ENCODE data around the gene RCAN2.

RCAN2 gene

GRCh38 chr6:46528961-46529750 is 37.9 kb upstream of the RCAN2 start:
- no peak for TF ChIP-seq FOXP2 (optimal IDR thresholded peaks at IDR 0.05; ENCODE audit: borderline replicate concordance, extremely low read depth, extremely low read length, insufficient read depth)
- TF ChIP-seq REST (IDR thresholded peaks at IDR 0.05; ENCODE audit: insufficient read depth in 1 of 2, low read depth in 2 of 2, low read length in 2 of 2) = no peak
- no peak for TF ChIP-seq TAF1 (IDR thresholded peaks at IDR 0.05; ENCODE audit: borderline replicate concordance, insufficient read depth, low read length)
- no peak for TF ChIP-seq SIN3A (IDR thresholded peaks at IDR 0.05; ENCODE audit: borderline replicate concordance, insufficient read depth, low read length)

- TF ChIP-seq TAF1 (IDR thresholded peaks at IDR 0.05; ENCODE audit: borderline replicate concordance, insufficient read depth, low read length) (no peak), FOXP2 (optimal IDR thresholded peaks at IDR 0.05; ENCODE audit: borderline replicate concordance, extremely low read depth, extremely low read length, insufficient read depth) (no peak), SIN3A (IDR thresholded peaks at IDR 0.05; ENCODE audit: borderline replicate concordance, insufficient read depth, low read length) (no peak), POLR2AphosphoS5 (IDR thresholded peaks at IDR 0.05; ENCODE audit: low read depth, low read length) (no peak), REST (IDR thresholded peaks at IDR 0.05; ENCODE audit: insufficient read depth in 1 of 2, low read depth in 2 of 2, low read length in 2 of 2) (no peak)
Measured at GRCh38 chr6:46526607-46527006, 35.4 kb upstream of the RCAN2 start.

- no peak for TF ChIP-seq FOXP2 (optimal IDR thresholded peaks at IDR 0.05; ENCODE audit: borderline replicate concordance, extremely low read depth, extremely low read length, insufficient read depth)
- TF ChIP-seq POLR2AphosphoS5 (IDR thresholded peaks at IDR 0.05; ENCODE audit: low read depth, low read length) = no peak
- no peak for TF ChIP-seq SIN3A (IDR thresholded peaks at IDR 0.05; ENCODE audit: borderline replicate concordance, insufficient read depth, low read length)
Measured at GRCh38 chr6:46525583-46525982, 34.3 kb upstream of the RCAN2 start.

- TF ChIP-seq SIN3A (IDR thresholded peaks at IDR 0.05; ENCODE audit: borderline replicate concordance, insufficient read depth, low read length) (no peak), POLR2AphosphoS5 (IDR thresholded peaks at IDR 0.05; ENCODE audit: low read depth, low read length) (no peak), FOXP2 (optimal IDR thresholded peaks at IDR 0.05; ENCODE audit: borderline replicate concordance, extremely low read depth, extremely low read length, insufficient read depth) (no peak)
Measured at GRCh38 chr6:46521464-46521971, 30.3 kb upstream of the RCAN2 start.

- no peak for TF ChIP-seq SIN3A (IDR thresholded peaks at IDR 0.05; ENCODE audit: borderline replicate concordance, insufficient read depth, low read length)
- no peak for TF ChIP-seq REST (IDR thresholded peaks at IDR 0.05; ENCODE audit: insufficient read depth in 1 of 2, low read depth in 2 of 2, low read length in 2 of 2)
- TF ChIP-seq FOXP2 (optimal IDR thresholded peaks at IDR 0.05; ENCODE audit: borderline replicate concordance, extremely low read depth, extremely low read length, insufficient read depth) = no peak
- TF ChIP-seq POLR2AphosphoS5 (IDR thresholded peaks at IDR 0.05; ENCODE audit: low read depth, low read length) = no peak
- no peak for TF ChIP-seq TAF1 (IDR thresholded peaks at IDR 0.05; ENCODE audit: borderline replicate concordance, insufficient read depth, low read length)
Measured at GRCh38 chr6:46517202-46517601, 26.0 kb upstream of the RCAN2 start.

GRCh38 chr6:46513533-46513932 is 22.3 kb upstream of the RCAN2 start:
- no peak for TF ChIP-seq REST (IDR thresholded peaks at IDR 0.05; ENCODE audit: insufficient read depth in 1 of 2, low read depth in 2 of 2, low read length in 2 of 2)
- TF ChIP-seq SIN3A (IDR thresholded peaks at IDR 0.05; ENCODE audit: borderline replicate concordance, insufficient read depth, low read length) = no peak
- no peak for TF ChIP-seq POLR2AphosphoS5 (IDR thresholded peaks at IDR 0.05; ENCODE audit: low read depth, low read length)
- no peak for TF ChIP-seq TAF1 (IDR thresholded peaks at IDR 0.05; ENCODE audit: borderline replicate concordance, insufficient read depth, low read length)
- no peak for TF ChIP-seq FOXP2 (optimal IDR thresholded peaks at IDR 0.05; ENCODE audit: borderline replicate concordance, extremely low read depth, extremely low read length, insufficient read depth)

Data from PFSK-1 (cell line).